Parietal lobe (tissue), 1 donor: Measurements from ENCODE around the gene PPARA. TPM values are rescaled to one million over a fixed set of nuclear protein-coding genes. Genes with fewer than 3 reads are reported as not detected.

Experiments
- total RNA-seq: library from RNA; depleted of rRNA; stranded (reverse); fragments of >200 nt; gene quantifications from one replicate; pipeline ENCODE4 v1.2.3, GENCODE V29; 2014

The PPARA gene
- total RNA-seq, result 9.1 TPM

GRCh38 chr22:46150034-46150654, at the start of gene PPARA:
TSS of gene PPARA (plus strand) at chr22:46150526. CDS start at chr22:46198384, 47,858 bp downstream.

GRCh38 chr22:46250035-46250782, 99.9 kb downstream of the PPARA start, which contains the start of gene CDPF1:
TSS of gene CDPF1 (minus strand) at chr22:46250293. CDS start at chr22:46248284, 2,009 bp downstream.

GRCh38 chr22:46263216-46263590, 112.9 kb downstream of the PPARA start, which contains the start of gene PKDREJ:
TSS of gene PKDREJ (minus strand) at chr22:46263343. CDS start at chr22:46263322, 21 bp downstream.

GRCh38 chr22:46267431-46268279, 117.3 kb downstream of the PPARA start, which contains the start of gene TTC38:
TSS of gene TTC38 (plus strand) at chr22:46268008. CDS start at chr22:46268040, 32 bp downstream.

Other genes starting within 250 kb of the PPARA start
- gene WNT7B, start 173.4 kb upstream of the PPARA start, total RNA-seq, result 9.1 TPM
- 14.1 TPM for gene CDPF1, start 99.8 kb downstream of the PPARA start, total RNA-seq
- under 0.01 TPM for gene PKDREJ, start 112.8 kb downstream of the PPARA start, total RNA-seq
- gene TTC38, start 117.5 kb downstream of the PPARA start, total RNA-seq, result 11.9 TPM
- 3.1 TPM for gene GTSE1, start 146.3 kb downstream of the PPARA start, total RNA-seq
- 65.4 TPM for gene TRMU, start 185.2 kb downstream of the PPARA start, total RNA-seq